NCI-H748 (cell line): ENCODE data around the gene MSI2.
A peak's percentile ranks its signal among the peaks of the same experiment; 100 is the strongest.
"Not testable (repeated sequence)": the region's sequence is repeated elsewhere in the genome, so short reads cannot be mapped to it uniquely, and the experiment has no call there.

Experiments
- DNase-seq: peaks from one replicate; lab custom pipeline; 2025; ENCODE audit not compliant: unreplicated experiment; lab: John Stamatoyannopoulos, UW

Gene MSI2

GRCh38 chr17:57255776-57256681 lies at the start of gene MSI2:
Gene MSI2 (plus strand): TSS chr17:57256523. CDS start chr17:57256743, 220 bp downstream.
- DNase-seq: peak; percentile 91

DNA sequence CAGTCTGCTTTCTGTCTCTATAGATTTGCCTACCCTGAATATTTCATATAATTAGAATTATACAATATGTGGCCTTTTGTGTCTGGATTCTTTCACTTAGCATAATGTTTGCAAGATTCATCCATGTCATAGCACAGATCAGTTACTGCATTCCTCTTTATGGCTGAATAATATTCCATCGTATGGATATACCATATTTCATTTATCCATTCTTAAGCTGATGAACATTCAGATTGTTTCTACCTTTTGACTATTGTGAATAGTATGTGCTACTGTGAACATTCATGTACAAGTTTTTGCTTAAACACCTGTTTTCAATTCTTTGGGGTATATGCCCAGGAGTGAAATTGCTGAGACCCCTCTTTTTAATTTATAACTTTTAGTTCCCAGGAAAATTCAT lies 49.4 kb upstream of the MSI2 start:
- DNase-seq: no peak

- DNase-seq: no peak
Observed at GRCh38 chr17:57207396-57207795, 48.9 kb upstream of the MSI2 start.

DNA sequence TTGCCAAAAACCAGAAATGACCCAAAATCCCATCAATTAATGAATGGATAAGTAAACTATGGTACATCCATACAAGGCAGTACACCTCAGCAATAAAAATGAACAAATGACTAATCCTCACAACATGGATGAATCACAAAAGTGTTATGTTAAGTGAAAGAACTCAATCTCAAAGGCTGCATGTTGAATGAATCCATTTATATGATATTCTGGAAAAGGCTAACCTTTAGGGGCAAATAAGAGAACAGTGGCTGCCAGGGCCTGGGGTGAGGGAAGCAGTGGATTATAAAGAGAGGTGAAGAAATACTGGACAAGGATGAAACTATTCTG lies 46.1 kb upstream of the MSI2 start:
- DNase-seq: no peak

DNA sequence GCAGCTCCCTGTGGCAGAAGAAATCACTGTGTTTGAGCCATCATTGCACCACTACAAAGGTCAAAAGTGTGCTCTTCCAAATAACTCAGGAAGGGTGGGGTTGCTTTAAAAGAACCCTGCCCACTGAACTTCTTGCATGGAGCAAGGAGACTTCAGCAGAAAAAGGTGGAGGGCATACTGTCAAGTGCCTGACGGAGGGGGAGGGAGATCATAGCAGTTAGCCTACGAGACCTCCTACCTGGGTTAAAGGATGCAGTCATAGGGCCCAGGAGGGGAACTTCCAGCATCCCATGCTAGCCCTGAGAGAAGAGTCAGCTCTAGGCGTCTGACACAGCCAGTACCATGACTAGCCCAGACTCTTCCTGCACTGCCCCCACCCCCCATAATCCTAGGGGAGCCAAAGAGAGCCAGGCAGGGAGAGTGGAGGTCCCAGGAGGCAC lies 45.3 kb upstream of the MSI2 start:
- DNase-seq: no peak

DNA sequence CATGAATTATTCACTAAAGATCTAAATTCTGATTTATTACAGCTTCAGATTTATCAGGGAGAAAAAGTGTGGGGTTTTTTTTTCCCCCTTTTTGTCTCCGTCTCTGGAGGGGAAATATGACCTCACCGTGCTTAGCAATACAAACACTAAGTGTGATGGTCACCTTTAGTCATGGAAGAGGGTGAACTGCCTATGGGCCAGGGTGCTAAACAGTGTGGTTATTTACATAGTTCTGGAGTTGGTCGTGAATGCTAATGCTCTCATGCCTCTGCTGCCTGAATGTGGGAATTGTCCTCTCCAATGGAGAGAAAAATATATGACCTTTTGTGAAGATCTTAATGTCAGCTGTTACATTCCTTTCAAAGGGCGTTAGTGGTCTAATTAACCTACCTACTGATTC lies 44.8 kb upstream of the MSI2 start:
- DNase-seq: no peak

GRCh38 chr17:57213180-57213825 lies 43.0 kb upstream of the MSI2 start:
- DNase-seq: no peak

- DNase-seq: no peak
Observed at GRCh38 chr17:57215317-57215716, 41.0 kb upstream of the MSI2 start.

DNA sequence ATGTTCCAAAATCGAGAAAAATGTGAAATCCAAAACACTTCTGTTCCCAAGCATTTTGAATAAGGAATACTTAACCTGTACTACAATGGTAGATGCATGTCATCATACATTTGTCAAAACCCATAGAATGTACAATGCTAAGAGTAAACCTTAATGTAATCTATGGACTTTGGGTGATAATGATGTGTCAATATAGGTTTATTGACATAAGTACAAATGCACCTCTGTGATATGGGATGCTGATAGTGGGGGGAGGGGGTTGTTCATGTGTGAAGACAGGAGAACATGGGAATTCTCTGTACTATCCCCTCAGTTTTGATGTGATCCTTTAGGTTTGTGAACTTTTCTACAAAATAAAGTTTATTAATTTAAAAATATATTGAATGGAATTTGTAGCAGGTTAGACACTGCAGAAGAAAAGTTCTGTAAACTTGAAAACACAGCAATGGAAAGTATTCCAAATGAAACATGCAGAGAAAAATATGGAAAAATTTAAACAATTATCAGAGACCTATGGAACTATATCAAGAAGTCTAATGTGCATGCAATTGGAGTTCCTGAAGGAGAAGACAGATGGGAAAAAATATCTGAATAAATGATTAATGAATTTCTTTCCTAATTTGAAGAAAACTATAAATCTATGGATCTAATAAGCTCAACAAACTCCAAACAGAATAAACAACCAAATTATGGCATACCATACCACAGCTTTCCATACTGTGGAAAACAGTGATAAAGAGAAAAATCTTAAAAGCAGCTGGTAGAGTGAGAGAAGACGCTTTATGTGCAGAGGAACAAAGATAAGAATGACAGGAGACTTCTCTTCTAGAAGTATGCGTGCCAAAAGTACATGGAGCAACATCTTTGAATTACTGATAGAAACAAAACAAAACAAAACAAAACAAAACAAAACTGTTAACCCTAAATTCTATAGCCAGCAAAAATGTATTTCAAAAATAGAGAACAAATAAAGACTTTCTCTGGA lies 34.7 kb upstream of the MSI2 start:
- peak; percentile 64 for DNase-seq

GRCh38 chr17:57222422-57222821 lies 33.9 kb upstream of the MSI2 start:
- not testable (repeated sequence) for DNase-seq

DNA sequence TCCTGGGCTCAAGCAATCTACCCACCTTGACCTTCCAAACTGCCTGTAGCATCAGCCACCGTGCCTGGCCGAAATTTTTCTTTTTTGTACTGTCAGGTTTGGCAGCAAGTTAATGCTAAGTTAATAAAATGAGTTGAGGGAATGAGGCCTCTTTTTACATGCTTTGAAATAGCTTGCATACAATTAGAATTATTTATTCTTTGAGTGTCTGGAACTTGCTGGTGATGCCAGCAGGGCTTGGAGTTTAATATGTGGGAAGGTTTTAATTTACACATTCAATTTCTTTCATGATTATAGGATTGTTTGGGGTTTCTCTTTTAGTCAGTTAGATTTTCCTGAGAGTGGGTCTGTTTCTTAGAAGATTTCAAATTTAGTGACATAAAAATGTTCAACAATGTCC lies 31.2 kb upstream of the MSI2 start:
- no peak for DNase-seq

- DNase-seq: no peak
Observed at GRCh38 chr17:57226793-57227192, 29.5 kb upstream of the MSI2 start.

DNA sequence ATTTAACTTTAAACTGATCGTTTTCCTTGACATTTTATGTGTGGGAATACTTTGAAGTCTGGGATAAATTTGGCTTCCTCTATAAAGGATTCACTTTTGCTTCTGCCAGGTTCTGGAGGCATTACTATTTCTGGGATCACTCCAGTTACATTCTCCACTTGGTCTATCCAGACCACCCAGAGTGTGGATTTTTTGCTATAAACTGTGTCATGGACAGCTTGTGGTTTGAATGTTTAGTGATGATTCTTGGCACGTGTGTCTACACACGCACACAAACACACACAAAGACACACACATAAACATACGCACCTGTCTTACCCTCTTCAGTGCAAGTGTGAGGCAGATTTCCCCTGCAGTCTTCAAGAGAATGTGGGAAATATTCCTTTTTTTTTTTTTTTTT lies 27.4 kb upstream of the MSI2 start:
- DNase-seq: no peak

- no peak for DNase-seq
Observed at GRCh38 chr17:57234061-57234738, 22.1 kb upstream of the MSI2 start.

DNA sequence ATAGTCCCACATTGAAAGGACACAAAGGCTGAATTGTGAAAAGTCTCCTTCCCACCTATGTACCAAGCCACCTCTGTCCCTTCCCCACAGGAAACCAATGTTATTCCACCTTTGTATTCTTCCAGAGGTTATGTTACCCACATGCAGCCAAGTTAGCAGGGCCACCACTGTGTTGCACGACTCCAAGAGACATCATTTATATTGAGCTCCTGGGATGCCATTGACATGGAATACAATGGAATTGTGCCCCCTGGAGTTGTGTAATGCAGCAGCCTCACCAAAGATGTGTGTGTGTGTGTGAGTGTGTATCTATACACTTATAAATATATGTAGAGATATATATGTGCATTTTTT lies 21.6 kb upstream of the MSI2 start:
- no peak for DNase-seq

GRCh38 chr17:57235124-57235523 lies 21.2 kb upstream of the MSI2 start:
- DNase-seq: no peak

DNA sequence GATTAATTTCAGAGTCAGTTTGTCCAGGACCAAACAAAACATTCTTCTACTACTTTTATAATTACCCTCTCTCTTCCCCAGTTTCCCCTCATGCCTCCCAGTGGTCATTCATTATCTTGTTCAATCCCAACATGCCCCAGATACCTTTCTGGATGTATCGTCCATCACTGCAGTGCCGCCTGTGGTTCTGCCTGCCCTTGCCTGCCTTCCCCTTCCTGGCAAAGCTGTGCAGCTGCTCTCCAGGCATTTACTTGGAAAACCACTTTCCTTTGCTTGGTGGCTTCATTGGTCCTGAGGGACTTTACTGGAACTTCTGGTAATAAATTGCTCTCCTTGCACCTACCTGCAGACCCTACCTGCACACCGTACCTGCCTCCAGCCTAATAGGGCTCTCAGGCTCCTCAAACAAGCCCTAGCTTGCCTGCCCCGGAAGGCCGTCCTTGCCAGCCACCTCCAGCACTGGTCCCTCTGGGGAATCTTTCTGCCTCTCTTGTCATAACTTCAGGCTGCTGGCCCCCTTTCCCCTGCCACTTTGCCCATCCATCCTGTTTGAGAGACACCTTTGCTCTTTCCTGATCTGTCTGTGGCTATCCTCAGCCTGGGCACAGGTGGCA lies 19.5 kb upstream of the MSI2 start:
- DNase-seq: no peak

DNA sequence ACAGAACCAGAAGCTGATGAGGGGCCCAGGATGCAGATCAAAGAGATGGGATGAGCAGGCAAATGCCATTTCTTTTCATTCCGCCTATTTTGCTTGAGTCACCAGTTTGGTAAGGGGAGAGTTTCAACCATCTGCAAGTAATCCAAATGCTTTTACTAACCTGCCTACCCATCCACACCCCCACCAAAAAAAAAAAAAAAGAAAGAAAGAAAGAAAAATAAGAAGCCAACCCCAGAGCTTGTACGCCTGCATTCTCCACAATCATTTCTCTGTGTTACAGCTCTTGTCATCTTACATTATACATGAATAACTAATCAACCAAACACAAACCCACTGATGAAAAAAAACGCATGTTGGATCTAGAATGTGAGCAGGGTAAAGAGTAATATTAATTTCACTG lies 15.7 kb upstream of the MSI2 start:
- no peak for DNase-seq

GRCh38 chr17:57242148-57242547 lies 14.2 kb upstream of the MSI2 start:
- no peak for DNase-seq

DNA sequence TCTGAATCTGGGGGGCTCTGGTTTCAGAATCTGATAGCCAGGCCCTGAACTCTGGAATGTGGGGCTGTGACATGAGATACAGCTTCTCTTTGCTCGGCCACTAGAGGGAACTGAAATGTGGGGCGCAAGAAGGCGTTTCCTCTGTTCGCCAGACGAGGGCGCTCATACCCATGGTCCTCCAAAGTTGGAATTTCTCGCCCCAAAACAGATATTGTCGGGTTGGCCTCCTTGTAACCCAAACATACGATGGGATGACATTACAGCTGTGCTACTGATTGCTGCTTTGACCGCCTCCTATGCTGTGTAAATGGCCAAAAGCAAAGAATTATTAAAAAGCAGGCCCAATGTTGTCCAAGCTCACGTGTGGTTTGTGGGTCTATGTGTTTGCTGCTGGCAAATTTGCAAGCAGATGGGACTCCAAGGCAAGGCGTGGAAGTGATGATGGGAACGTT lies 13.1 kb upstream of the MSI2 start:
- peak; percentile 68 for DNase-seq
